HG03432 (cell line): Measurements from ENCODE around the gene GPBP1L1.
"Not testable (repeated sequence)": the region's sequence is repeated elsewhere in the genome, so short reads cannot be mapped to it uniquely, and the experiment has no call there.

Experiments used
- ATAC-seq: cut with Tn5 transposase; IDR thresholded peaks from one replicate; pipeline ENCODE4 v1.9.1; 2021; ENCODE audit warnings: mild to moderate bottlenecking, moderate library complexity; ENCODE audit not compliant: unreplicated experiment

Gene GPBP1L1

DNA sequence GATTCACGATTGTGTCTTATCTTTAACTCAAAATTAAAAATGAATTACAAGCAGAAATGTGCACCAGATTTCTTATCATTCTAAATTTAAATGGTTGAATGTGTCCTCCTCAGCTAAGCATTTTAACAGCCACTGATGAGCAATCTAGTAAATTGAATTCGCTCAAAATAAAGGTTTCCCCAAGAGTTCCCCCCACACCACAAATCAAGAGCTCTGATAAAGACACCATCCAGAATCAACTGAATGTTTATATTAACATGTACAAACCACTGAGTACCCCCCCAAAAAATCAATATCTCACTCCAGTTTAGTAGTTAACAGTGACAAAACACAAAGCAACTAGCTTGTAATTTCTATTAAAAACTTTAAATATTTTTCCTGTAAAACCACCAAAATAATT, 1.9 kb downstream of the GPBP1L1 start:
- ATAC-seq: no peak

DNA sequence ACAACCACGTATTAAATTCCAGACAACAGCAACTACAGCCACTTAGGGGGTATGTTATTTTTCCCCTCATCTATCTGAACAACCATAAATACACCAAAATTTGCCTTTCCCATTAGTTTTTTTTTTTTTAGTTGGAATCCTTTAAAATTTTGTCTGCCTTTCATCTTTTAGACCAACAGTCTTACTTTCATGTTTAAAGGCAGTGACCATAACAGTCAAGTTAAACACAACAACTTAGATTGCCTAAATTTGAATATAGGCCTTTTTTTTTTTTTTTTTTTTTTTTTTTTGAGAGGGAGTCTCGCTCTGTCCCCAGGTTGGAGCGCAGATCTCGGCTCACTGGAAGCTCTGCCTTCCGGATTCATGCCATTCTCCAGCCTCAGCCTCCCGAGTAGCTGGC, 3.4 kb downstream of the GPBP1L1 start:
- ATAC-seq: no peak

DNA sequence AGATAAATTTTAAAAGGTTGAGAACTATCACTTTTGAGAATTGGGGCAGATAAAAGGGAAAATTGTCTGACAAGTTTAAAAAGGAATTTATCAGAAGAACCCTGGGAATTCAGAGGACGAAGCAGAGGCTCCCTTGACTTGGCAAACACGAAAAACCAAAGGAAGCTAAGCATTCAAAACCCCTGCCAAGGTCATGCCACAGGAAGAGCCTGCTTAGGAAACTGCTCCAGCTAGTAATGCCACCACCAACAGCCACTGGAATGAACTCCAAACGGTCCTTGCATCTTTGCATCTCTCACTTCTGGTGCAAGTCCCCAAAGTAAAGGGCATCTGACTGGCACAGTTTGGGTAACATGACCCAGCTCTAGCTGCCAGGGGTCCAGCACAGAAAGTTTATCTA, 7.2 kb downstream of the GPBP1L1 start:
- ATAC-seq: no peak

DNA sequence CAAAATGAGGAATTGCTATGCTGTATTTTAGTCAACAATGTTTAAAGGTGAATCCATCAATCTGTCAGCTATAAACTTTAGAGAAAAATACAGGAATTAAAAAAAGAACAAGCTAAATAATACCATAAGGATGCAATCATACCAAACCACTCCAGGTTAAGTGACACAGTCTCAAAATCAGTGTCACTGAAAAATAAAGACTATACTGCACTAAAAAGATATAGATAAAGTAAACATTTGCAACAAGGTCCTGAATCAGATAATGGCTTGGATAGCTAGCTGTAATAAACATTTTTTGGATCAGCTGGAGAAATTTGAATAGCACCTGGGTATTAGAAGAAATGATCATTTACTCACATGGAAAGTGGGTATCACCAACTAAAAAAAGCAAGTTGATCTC, 7.8 kb downstream of the GPBP1L1 start:
- no peak for ATAC-seq

DNA sequence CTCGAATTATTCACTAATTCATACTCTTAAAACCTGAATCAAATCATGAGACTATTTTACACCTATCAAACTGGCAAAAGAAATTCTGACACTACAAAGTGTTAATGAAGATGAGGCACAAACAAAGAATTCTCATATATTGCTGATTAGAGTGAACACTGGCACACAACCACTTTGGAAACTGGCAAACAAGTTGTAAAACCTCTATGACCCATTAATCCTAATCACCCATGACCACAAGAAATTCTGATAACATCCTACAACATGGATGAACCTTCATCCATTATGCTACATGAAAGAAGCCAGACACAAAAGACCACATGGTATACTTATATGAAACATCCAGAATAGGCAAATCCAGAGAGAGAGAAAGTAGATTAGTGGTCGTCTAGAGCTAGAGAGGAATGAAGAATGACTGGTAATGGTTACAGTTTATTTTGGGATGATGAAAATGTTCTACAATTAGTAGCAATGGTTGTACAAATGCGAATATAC, 8.5 kb downstream of the GPBP1L1 start:
- no peak for ATAC-seq

DNA sequence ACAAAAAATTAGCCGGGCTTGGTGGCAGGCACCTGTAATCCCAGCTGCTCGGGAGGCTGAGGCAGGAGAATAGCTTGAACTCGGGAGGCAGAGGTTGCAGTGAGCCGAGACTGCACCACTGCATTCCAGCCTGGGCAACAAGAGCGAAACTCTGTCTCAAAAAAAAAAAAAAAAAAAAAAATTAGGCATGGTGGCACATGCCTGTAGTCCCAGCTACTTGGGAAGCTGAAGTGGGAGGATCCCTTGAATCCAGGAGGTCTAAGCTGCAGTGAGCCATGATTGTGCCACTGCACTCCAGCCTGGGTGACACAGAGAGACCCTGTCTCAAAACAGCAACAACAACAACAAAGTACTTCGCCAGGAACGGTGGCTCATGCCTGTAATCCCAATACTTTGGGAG, 9.8 kb downstream of the GPBP1L1 start:
- ATAC-seq: not testable (repeated sequence)

DNA sequence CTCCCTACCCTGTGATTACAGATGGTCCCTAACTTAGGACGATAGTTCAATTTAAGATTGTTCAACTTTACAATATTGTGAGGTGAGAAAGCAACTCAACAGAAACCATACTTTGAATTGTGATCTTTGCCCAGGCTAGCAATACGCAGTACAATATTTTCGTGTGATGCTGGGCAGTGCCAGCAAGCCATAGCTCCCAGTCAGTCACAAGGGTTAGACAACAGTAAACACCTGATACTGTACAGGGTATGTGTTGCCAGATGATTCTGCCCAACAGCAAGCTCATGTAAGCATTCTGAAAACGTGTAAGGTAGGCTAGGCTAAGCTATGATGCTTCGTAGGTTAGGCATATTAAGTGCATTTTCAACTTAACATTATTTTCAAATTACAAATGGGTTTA, 11.9 kb downstream of the GPBP1L1 start:
- no peak for ATAC-seq

DNA sequence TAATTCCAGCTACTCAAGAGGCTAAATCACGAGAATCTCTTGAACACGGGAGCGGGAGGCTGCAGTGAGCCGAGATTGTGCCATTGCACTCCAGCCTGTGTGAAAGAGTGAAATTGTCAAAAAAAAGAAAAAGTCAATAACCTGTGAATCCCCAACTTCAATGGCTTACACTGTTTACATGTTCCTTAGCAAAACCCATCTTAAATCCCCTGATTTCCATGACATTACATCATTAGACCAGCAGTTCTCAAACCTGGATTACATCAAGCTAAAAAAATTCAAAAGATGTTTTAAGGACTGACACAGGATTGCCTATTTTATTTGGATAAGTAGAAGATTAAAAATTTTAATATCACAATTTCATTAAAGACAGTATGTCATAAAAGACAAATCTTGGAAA, 12.4 kb downstream of the GPBP1L1 start:
- no peak for ATAC-seq

DNA sequence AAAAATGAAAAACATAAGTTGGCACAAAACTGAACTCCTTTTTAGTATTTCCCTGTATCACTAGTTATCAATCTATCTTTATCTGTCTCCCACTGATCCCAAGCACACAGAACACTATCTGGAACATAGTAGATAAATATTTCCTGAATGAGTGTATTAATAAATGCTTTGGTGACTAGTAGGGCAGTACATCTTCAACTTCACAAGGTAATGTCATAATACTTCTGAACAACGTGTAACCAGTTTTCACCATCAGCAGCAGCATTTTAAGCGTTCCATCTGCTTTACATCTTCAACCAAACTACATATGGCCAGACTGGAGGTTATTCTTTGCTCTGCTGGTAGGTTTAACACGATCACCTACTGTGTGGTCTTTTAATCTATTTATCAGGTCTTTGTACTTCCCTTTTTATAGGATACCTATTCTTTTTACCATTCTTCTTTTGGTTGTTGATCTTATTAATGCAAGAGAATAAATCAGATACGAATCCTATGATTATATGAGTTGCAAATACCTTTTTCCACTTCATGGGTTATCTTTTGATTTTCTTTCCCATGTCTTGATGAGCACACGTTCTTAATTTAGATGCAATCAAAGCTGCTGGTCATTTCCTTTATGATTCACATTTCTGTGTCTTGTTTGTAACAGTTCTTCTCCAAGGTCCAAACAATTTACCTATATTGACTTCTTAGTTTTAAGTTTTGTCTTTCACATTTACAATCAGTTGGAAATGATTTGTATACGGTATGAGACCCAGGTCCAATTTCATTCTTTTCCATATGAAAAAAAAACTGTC, 16.3 kb downstream of the GPBP1L1 start:
- no peak for ATAC-seq

DNA sequence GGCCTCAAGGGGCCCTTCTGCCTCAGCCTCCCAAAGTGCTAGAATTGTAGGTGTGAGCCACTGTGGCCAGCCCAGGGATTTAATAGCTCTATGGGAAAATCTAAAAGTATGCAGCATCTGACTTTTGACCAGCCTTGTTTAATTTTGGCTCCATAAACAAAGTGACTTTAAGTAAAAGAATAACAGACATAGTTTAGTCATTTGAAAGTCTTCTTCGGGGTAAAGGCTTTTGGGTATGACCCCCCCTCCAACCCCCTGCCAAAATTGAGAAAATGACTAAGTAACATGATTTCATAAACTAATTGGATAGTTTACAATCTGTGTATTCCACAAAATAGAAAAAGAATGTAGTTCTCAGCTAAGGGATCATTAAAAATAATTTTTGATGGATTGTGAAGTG, 17.0 kb downstream of the GPBP1L1 start:
- ATAC-seq: no peak

DNA sequence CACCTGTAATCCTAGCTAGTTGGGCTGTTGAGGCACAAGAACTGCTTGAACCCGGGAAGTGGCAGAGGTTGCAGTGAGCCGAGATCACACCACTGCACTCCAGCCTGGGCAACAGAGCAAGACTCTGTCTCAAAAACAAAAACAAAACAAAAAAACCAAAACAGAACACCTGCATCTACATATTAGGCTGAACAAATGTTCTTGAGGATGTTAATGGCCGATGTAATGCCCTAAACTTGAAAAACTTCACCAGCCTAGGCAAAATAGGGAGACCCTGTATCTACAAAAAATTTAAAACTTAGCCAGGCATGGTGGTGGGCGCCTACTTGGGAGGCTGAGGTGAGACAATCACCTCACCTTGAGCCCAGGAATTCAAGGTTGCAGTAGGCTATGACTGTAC, 17.8 kb downstream of the GPBP1L1 start:
- ATAC-seq: no peak

DNA sequence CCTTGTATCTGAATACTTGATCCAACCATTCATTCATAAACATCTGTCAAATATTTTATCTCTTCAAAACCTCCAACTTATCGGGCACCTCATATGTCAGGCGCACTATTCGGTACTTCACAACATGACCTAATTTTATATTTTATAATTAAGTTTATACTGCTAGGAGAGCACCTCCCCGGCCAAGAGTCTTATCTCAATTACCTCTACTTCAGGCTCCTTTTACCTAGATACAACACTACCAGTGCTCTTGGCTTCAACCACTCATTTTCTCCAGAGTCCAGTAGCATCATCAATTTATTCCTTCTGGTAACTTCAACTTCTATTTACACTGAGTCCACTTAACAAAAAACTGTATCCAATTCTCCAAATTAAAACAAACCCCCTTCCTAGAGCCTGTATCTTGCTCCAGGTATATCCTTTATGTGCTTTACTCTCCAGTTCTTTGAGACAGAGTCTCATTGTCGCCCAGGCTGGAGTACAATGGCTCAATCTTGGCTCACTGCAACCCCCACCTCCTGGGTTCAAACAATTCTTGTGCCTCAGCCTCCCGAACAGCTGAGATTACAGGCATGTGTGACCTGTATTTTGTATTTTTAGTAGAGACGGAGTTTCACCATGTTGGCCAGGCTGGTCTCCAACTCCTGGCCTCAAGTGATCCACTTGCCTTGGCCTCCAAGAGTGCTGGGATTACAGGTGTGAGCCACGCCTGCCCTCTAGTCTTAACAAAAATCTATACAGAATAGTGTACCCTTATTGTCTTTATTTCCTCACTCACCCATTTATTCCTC, 18.8 kb downstream of the GPBP1L1 start:
- no peak for ATAC-seq

DNA sequence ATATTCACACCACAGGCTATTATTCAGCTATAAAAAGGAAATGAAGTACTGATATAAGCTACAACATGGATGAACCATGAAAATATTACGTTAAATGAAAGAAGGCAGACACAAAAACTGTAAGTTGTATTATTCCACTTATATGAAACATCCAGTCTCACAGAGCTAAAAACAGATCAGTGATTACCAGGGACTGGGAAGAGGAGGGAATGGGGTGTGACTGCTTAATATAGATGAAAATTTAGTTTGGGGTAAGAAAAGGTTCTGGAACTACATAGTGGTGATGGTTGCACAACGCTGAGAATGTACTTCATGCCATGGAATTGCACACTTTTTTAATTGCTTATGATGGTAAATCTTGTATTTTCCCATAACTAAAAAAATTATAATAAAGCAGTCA, 19.5 kb downstream of the GPBP1L1 start:
- no peak for ATAC-seq

DNA sequence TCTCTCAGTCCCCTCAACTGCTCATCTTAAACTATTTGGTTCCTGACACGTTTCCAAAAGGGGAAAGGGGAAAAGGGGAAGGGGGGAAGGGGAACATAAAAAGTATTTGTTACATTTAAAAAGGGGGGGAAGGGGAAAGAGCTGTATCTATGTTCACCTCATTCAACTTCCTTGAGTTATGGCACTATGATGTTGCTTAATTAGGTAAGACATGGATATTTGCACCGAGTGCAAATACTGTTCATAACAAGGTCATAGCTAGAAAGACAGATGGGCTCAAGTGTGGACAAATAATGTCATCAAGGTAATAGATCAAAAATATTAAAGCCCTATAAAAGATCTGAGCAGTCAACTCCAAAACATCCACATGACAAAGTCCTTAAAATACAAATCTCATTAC, 26.0 kb downstream of the GPBP1L1 start:
- no peak for ATAC-seq

DNA sequence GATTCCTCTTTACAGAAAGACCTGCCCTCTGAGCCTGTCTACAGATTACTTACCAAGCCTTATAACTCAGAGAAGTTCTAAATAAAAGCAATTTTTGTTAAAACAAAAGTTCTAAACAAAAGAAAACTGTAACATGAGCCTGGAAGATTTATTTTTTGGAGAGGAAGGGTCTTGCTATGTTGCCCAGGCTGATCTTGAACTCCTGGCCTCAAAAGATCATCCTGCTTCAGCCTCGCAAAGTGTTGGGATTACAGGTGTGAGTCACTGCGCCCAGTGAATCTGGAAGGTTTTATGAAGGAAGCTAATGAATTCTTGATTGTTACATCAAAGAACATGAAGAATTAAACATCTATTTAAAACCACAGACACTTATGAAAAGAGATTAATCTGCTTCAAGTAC, 27.1 kb downstream of the GPBP1L1 start:
- no peak for ATAC-seq

DNA sequence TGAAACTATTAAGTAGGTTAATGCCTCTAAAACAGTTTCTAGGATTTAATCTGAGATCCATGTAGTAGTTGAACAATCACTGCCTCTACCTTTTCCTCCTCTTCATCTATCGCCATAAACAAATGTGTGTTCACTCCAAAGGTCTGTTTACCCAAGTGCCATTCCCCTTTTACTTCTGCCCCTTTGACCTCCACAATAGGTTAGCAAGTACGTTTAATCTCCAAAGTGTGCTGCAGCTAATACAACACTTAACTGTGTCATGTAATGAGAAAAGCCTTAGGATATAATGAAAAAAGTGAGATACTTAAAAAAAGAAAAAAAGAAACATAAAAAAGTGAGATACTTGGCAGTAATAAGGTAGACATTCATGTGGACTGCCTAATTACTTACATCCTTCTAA, 28.2 kb downstream of the GPBP1L1 start:
- no peak for ATAC-seq

DNA sequence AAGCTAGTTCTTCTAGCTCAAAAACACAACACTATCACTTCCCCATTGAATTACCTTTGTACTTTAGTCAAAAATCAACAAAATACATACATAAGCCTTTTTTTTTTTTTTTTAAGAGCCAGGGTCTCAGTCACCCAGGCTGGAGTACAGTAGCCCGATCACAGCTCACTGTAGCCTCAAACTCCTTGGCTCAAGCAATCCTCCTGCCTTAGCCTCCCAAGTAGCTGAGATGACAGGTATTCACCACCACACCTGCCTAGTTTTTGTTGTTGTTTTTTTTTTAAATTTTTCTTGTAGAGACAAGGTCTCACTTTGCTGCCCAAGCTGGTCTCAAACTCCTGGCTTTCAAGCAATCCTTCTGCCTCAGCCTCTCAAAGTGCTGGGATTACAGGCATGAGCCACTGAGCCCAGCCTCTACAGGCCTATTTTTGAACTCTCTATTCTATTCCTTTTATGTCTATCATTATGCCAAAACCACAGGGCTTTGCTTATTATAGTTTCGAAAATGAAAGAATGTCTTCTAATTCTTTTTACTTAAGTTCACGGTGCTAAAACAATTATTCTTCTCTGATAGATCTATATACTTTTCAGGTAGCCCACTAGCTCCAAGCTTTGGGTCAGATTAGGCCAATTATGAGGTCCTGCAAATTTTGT, 29.6 kb downstream of the GPBP1L1 start:
- ATAC-seq: no peak

DNA sequence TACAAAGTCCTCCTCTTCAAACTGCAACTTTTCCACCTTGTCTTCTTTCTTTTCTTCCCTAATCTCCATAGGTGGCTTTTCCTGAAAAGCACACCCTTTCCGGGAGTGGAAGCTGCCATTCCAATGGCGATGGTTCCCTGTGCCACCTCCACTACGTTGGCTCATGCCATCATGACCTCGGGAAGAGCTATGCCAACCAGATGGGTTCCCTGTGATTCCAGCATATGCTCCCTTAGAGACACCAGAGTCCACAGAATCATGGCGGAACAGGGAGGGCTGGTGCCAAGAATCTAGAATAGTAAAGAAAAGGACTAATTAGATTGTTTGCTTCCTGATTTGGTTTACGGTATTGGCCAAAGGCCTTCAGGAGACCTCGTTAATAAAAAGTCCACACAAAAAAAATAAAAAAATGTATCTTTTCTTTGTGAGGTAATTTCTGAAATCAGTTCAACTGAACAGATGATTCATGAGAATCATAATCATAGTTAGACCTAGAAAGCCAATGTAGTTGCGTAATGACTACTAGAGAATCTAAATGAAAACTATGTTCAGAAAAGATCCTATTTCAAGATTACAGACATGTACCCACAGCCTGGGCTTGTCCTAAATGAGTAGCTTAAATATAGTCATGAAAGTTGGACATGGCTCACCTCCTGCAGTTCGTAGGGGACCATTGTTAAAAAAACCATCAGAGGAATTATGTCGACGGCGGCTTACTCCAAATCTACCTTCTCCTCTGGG, 31.6 kb downstream of the GPBP1L1 start:
- no peak for ATAC-seq

DNA sequence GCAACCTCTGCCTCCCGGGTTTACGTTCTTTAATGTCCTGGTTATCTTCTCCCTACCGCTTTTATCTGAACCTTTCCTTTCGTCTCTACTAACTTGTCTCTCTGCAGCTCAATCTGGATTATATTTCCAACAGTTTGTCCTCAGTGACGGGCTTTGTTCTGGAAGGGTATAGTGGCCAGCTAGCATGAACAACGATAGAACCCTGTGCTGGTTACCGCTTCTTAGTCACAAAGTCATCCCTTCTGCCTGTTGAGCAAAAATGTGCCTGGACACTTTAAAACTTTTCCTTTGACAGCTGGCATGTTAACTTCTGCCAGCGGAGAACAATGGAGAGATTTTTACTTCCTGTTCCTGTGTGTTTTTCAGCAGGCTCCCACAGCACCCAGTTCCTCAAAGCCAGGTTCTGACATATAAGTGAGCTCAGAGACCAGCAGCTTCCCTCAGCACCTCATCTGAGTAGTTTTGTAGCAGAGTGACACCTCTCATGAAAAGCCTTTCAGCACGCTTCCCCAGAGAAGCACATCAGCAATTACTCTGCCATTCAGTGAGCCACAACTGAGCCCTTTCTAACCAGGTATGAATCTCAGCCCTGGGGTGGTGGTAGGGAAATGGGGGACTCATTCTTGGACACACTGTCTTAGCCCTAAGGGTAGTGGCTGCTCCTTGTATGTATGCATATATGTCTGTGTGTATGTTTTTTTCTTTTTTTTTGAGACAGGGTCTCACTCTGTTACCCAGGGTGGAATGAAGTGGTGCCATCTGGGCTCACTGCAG, 38.9 kb downstream of the GPBP1L1 start:
- ATAC-seq: no peak

DNA sequence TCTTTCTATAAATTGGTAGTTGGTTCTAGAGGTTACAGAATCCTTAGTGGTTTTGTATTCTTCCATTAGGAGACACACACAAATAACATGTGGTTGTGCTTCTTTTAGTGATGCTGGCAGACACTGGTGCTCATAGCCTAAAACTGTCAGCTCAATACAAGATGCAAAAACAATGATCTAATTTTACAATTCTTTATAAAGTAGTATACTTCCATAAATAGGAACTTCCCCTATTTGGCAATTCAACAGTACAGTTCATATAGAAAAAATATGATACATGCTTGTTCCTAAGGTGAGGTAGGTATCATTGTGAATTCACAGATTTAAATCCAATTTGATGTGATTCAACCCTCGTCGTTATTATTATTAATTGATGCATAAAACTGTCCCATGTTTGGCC, 41.7 kb downstream of the GPBP1L1 start:
- no peak for ATAC-seq
